ENCODE measurements around the gene TM9SF4. TPM values are rescaled to one million over a fixed set of nuclear protein-coding genes. Genes with fewer than 3 reads are reported as not detected.

Gene TM9SF4
- total RNA-seq, 1 donor: 41.1 TPM

GRCh38 chr20:32069711-32070110, 39.8 kb upstream of the TM9SF4 start:
- H3K4me3 ChIP-seq (ENCODE audit: low read depth, low read length): no peak overlapping the region
- peak; percentile 11 for DNase-seq (ENCODE audit: low read depth)
- TF ChIP-seq CTCF (IDR thresholded peaks at IDR 0.05; ENCODE audit: insufficient read depth, low read length): no peak

DNA sequence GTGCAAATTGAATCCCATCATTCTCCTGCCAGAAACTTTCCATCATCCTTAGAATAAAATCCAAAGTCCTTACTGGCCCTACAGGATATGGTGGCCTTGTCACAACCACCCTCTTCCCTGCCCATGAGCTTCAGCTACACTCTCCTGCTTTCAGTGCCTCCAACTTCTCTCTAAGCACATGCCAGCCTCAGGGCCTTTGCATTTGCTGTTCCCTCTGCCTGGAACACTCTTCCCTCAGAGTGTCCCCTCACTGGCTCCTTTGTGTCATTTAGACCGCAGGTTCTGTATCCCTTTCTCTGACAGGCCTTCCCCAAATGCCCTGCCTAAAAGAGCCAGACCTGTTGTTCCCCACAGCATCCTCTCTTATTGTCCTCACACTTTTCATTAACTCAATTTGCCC, 39.2 kb upstream of the TM9SF4 start:
- H3K4me3 ChIP-seq (ENCODE audit: low read depth, low read length): no peak overlapping the region
- no peak for DNase-seq (ENCODE audit: low read depth)
- no peak for TF ChIP-seq CTCF (IDR thresholded peaks at IDR 0.05; ENCODE audit: insufficient read depth, low read length)

GRCh38 chr20:32070690-32071213, 38.8 kb upstream of the TM9SF4 start:
- no peak for DNase-seq (ENCODE audit: low read depth)
- TF ChIP-seq CTCF (IDR thresholded peaks at IDR 0.05; ENCODE audit: insufficient read depth, low read length): no peak
- H3K4me3 ChIP-seq (ENCODE audit: low read depth, low read length): no peak overlapping the region

DNA sequence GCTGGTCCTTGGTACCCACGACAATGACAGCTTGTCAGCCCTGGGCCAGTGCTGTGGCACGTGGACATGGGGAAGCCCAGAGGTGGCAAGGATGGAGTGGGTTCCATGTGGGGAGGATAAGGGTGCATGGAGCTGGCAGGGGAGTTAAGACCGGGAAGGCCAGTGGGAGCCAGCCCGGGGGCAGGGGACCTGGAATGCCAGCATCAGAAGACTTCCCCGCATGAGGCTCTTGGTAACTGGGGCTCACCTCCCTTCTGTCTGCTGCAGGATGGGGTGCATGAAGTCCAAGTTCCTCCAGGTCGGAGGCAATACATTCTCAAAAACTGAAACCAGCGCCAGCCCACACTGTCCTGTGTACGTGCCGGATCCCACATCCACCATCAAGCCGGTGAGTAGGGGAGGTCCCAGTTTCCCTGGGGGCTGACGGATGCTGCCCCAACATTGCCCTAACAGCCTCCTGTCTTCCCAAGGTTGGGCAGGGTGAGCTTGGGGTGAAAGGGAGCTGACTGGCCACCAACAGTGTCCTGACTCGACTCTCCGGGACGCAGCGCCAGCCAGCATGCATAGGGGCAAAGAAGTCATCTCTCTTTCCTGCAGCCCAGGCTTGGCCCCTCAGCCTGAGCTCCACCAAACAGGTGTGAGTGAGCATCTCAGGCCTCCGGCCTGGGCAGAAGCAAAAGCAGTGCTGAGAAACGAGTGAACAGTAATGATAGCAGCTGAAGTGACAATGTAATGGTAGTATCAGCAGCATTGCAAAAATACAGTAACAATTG, 37.9 kb upstream of the TM9SF4 start:
- TF ChIP-seq CTCF (IDR thresholded peaks at IDR 0.05; ENCODE audit: insufficient read depth, low read length): no peak
- H3K4me3 ChIP-seq (ENCODE audit: low read depth, low read length): no peak overlapping the region
- DNase-seq (ENCODE audit: low read depth): no peak

GRCh38 chr20:32072168-32072750, 37.3 kb upstream of the TM9SF4 start:
- no peak overlapping the region for H3K4me3 ChIP-seq (ENCODE audit: low read depth, low read length)
- no peak for DNase-seq (ENCODE audit: low read depth)

DNA sequence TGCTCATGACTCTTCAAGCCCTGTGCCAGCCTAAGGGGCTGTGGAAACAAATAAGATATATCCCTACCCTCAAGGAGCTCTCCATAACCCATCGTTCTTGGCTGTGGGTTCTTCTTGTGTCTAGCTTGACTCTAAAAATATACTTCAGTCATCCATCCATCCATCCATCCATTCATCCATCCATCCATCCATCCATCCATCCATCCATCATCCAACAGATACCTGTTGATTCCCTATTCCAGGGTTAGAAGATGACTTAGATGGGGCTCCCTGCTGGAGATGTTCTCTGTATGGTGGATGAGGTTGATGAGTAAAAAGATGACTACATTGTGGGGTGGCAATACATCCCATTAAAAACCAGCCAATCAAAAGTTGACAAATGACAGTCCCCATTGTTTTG, 34.0 kb upstream of the TM9SF4 start:
- no peak for DNase-seq (ENCODE audit: low read depth)
- H3K4me3 ChIP-seq (ENCODE audit: low read depth, low read length): no peak overlapping the region
- no peak for TF ChIP-seq CTCF (IDR thresholded peaks at IDR 0.05; ENCODE audit: insufficient read depth, low read length)

More at GRCh38 chr20:32072168-32072750, 37.3 kb upstream of the TM9SF4 start:
- TF ChIP-seq CTCF (IDR thresholded peaks at IDR 0.05; ENCODE audit: insufficient read depth, low read length): no peak

All from fibroblast of the aortic adventitia (primary cell).